GM12878 (cell line): Measurements from ENCODE around the gene RTN4. TPM values are rescaled to one million over a fixed set of nuclear protein-coding genes. Genes with fewer than 3 reads are reported as not detected.

Source experiments
- ESRRA ChIP-seq: IDR thresholded peaks from 2 replicates; pipeline ENCODE4 v1.6.1; 2012; ENCODE audit warnings: mild to moderate bottlenecking, low read length, improper control_type of control experiment
- HDAC6 ChIP-seq: fragments of 200-600 bp; sonication (generic); IDR thresholded peaks from one replicate; pipeline ENCODE4 v1.8.0; 2017; ENCODE audit warnings: antibody characterized with exemption; ENCODE audit not compliant: unreplicated experiment
- IKZF2 ChIP-seq, 2 experiments: fragments of 450-650 bp; IDR thresholded peaks; 2 replicates each; pipeline ENCODE4 v1.6.1; 2017; ENCODE audit warnings: mild to moderate bottlenecking in 2 of 2, moderate library complexity in 2 of 2
- MEF2A ChIP-seq: IDR thresholded peaks from 2 replicates; pipeline ENCODE4 v1.6.1; 2011; ENCODE audit warnings: low read depth, mild to moderate bottlenecking, low read length, moderate library complexity; ENCODE audit not compliant: insufficient read depth
- MEF2B ChIP-seq: fragments of 450-650 bp; IDR thresholded peaks from 2 replicates; pipeline ENCODE4 v1.6.1; 2018; ENCODE audit warnings: mild to moderate bottlenecking, moderate library complexity; ENCODE audit not compliant: partially characterized antibody, poor library complexity, severe bottlenecking
- PAX8 ChIP-seq: fragments of 450-650 bp; IDR thresholded peaks from 2 replicates; pipeline ENCODE4 v1.6.1; 2017; ENCODE audit warnings: mild to moderate bottlenecking, moderate library complexity
- RFX5 ChIP-seq: IDR thresholded peaks from 2 replicates; pipeline ENCODE4 v1.6.1; 2011; ENCODE audit warnings: low read depth, low read length, improper control_type of control experiment
- polyA plus RNA-seq, 11 experiments: library from polyadenylated mRNA; depleted of rRNA in 4 of 11; unstranded in 6 of 11; stranded (reverse) in 5 of 11; fragments of >200 nt; fragmentation: Nextera tagmentation in 4 of 11; fragmentation: Illumina TruSeq in 1 of 11; extraction: Ambion mirVana in 4 of 11; extraction: Trizol in 1 of 11; gene quantifications; 1 replicate in 1 of 11; 2 replicates in 10 of 11; pipeline versions ENCODE4 v1.2.1 to v1.2.3, GENCODE V29; 2011 to 2016; ENCODE audit warnings: inconsistent platforms in 2 of 11, missing spikeins in 2 of 11, low read depth in 1 of 11
- total RNA-seq, 4 experiments: library from RNA; depleted of rRNA in 3 of 4; stranded (reverse); fragments of >200 nt in 3 of 4; fragmentation: Illumina TruSeq in 1 of 4; extraction: Trizol in 1 of 4; gene quantifications; 2 replicates each; pipeline versions ENCODE4 v1.2.1 to v1.2.3, GENCODE V29; 2013 to 2021
- TF ChIP-seq, protein P1 (sequence below): fragments of 450-650 bp; IDR thresholded peaks from 2 replicates; pipeline ENCODE4 v1.6.1; 2017; ENCODE audit warnings: mild to moderate bottlenecking, moderate library complexity

The RTN4 gene
- total and polyA plus RNA-seq, 10 of the 15 experiments (the other 5 are each of a cell fraction or from before 2014, with no cell fraction given) = 56.0 to 133 (median 83.3) TPM

DNA sequence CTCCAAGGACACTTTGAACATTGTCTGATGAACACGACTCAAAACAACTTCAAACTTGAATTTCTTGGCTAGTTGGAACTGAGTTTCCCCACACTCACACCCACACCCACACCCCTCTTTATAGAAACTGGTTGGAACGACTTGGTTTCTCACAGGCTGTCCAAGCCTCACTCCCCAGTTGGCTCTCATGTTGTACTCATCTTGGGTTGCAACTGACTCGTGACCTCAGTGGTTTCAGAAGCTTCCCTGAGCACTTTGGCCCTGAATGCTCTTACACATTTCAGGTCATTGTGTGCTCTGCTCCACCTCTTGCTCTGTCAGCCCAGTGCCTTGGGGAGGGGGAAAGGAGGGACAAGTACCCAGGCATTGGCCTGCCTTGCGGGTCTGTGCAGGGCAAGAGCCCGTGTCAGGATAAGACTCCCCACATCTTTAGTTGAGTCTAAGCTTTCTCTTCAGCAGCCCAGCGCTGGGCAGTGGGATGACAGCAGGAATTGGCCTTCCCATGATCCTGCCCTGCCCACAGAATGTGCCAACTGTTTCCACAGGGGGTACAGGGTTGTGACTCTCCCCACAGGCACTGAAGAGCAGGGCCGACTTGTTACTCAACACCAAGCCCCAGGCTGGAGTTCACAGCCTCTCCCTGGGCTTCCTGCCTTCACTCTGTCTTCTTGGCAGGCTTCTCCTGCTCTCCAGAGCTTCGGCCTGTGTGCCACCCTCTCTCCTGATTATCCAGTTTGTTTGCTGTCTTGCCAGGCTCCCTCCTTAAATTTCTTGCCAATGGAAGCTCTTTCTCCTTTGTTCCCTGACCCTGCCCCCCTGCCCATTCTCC, 104.6 kb downstream of the RTN4 start (continued):
- TF ChIP-seq, protein P1, sequence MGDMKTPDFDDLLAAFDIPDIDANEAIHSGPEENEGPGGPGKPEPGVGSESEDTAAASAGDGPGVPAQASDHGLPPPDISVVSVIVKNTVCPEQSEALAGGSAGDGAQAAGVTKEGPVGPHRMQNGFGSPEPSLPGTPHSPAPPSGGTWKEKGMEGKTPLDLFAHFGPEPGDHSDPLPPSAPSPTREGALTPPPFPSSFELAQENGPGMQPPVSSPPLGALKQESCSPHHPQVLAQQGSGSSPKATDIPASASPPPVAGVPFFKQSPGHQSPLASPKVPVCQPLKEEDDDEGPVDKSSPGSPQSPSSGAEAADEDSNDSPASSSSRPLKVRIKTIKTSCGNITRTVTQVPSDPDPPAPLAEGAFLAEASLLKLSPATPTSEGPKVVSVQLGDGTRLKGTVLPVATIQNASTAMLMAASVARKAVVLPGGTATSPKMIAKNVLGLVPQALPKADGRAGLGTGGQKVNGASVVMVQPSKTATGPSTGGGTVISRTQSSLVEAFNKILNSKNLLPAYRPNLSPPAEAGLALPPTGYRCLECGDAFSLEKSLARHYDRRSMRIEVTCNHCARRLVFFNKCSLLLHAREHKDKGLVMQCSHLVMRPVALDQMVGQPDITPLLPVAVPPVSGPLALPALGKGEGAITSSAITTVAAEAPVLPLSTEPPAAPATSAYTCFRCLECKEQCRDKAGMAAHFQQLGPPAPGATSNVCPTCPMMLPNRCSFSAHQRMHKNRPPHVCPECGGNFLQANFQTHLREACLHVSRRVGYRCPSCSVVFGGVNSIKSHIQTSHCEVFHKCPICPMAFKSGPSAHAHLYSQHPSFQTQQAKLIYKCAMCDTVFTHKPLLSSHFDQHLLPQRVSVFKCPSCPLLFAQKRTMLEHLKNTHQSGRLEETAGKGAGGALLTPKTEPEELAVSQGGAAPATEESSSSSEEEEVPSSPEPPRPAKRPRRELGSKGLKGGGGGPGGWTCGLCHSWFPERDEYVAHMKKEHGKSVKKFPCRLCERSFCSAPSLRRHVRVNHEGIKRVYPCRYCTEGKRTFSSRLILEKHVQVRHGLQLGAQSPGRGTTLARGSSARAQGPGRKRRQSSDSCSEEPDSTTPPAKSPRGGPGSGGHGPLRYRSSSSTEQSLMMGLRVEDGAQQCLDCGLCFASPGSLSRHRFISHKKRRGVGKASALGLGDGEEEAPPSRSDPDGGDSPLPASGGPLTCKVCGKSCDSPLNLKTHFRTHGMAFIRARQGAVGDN = peak; percentile 41; the same call in 1 of the 2 replicates
- TF ChIP-seq HDAC6 = no peak
- TF ChIP-seq RFX5 = no peak
- TF ChIP-seq IKZF2 (IDR thresholded peaks at IDR 0.05) = no peak; a peak in 2 of 4 replicates
- TF ChIP-seq PAX8 = no peak
- no peak for TF ChIP-seq MEF2B
- no peak for TF ChIP-seq MEF2A
- TF ChIP-seq ESRRA = no peak
